SK-N-SH treated with all-trans-retinoic acid at 6 μM for 48 hours (cell line): Measurements from ENCODE around the gene TLE1.

Source experiments
- ARNTL ChIP-seq: fragments of 450-650 bp; formaldehyde crosslinking; IDR thresholded peaks from 2 replicates; pipeline ENCODE4 v1.5.0; 2020; ENCODE audit warnings: low read depth, mild to moderate bottlenecking, moderate library complexity, borderline replicate concordance
- ESRRG ChIP-seq: fragments of 250-450 bp; sonication (Bioruptor Pico); IDR thresholded peaks from 2 replicates; pipeline ENCODE4 v1.6.1; 2021; ENCODE audit warnings: mild to moderate bottlenecking
- GLIS3 ChIP-seq: fragments of 250-450 bp; sonication (Bioruptor Pico); IDR thresholded peaks from 2 replicates; pipeline ENCODE4 v1.5.0; 2020; ENCODE audit warnings: mild to moderate bottlenecking, moderate library complexity
- OSR1 ChIP-seq: fragments of 250-450 bp; sonication (Bioruptor Pico); IDR thresholded peaks from 2 replicates; pipeline ENCODE4 v1.8.0; 2022; ENCODE audit warnings: moderate library complexity, mild to moderate bottlenecking, inconsistent platforms
- PPARA ChIP-seq: fragments of 250-450 bp; sonication (Bioruptor Pico); IDR thresholded peaks from 2 replicates; pipeline ENCODE4 v1.5.0; 2020; ENCODE audit warnings: mild to moderate bottlenecking, borderline replicate concordance
- RARB ChIP-seq: fragments of 250-450 bp; sonication (Bioruptor Pico); IDR thresholded peaks from 2 replicates; pipeline ENCODE4 v1.8.0; 2021; ENCODE audit warnings: mild to moderate bottlenecking, moderate library complexity
- ZFP30 ChIP-seq: fragments of 450-650 bp; formaldehyde crosslinking; IDR thresholded peaks from 2 replicates; pipeline ENCODE4 v1.5.0; 2022; ENCODE audit warnings: mild to moderate bottlenecking, moderate library complexity

DNA sequence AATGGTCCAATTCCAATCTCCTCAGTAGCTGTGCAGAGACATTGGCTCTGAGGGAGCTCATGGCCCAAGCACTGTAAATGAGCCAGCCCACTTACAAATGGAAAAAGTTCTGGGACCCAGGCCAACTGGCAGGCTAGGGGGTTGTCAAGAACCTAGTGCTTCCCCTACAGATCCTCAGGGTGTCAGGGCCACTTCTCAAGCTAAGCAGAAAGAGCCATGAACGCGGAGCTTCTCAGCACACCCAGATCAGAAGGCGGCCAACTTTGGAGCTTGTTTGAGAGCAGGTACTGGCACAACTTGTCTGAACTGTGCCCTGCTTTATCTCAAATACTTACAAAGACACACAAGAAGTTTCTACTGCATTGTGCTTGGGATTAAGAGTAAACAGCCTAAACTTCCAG is 17.5 kb downstream of the TLE1 start:
- TF ChIP-seq ARNTL = no peak
- TF ChIP-seq OSR1 = no peak
- TF ChIP-seq ZFP30 (CRISPR knock-in tag) = no peak
- TF ChIP-seq RARB (CRISPR knock-in tag) = no peak
- no peak for TF ChIP-seq ESRRG
- no peak for TF ChIP-seq PPARA
- TF ChIP-seq GLIS3 (CRISPR knock-in tag) = no peak
